GM12892 (cell line): ENCODE results near the gene OVOL3.

ENCODE experiments used
- POLR2A ChIP-seq: IDR thresholded peaks from 2 replicates; pipeline ENCODE4 v1.6.1; 2011; ENCODE audit warnings: low read depth, low read length, control low read depth
- POLR2AphosphoS5 ChIP-seq: IDR thresholded peaks from 2 replicates; pipeline ENCODE4 v1.6.1; 2011; ENCODE audit warnings: low read depth, low read length, control low read depth
- TAF1 ChIP-seq: IDR thresholded peaks from 2 replicates; pipeline ENCODE4 v1.6.1; 2011; ENCODE audit warnings: low read depth, mild to moderate bottlenecking, control low read depth, low read length, borderline replicate concordance

- TF ChIP-seq POLR2AphosphoS5 (no peak), TAF1 (no peak), POLR2A (no peak)
Observed at GRCh38 chr19:36090910-36091695, 19.8 kb upstream of the OVOL3 start.
